RKO (cell line): ENCODE results near the gene CX3CL1.
"Not testable (repeated sequence)": the region's sequence is repeated elsewhere in the genome, so short reads cannot be mapped to it uniquely, and the experiment has no call there.

Experiments used
- DNase-seq: peaks from one replicate; pipeline ENCODE4 v3.0.0-alpha.2; 2016; ENCODE audit warnings: low spot score

The CX3CL1 gene

GRCh38 chr16:57372372-57373116 is at the start of gene CX3CL1:
Gene CX3CL1 (plus strand): TSS chr16:57372490. CDS start chr16:57372569, 79 bp downstream.
- DNase-seq, result no peak

GRCh38 chr16:57324749-57325148 is 47.5 kb upstream of the CX3CL1 start:
- no peak for DNase-seq

GRCh38 chr16:57325458-57325857 is 46.8 kb upstream of the CX3CL1 start:
- no peak for DNase-seq

GRCh38 chr16:57329718-57330327 is 42.5 kb upstream of the CX3CL1 start:
- DNase-seq, result no peak

- DNase-seq, result no peak
Observed at GRCh38 chr16:57331355-57331754, 40.9 kb upstream of the CX3CL1 start.

- no peak for DNase-seq
Observed at GRCh38 chr16:57333402-57333801, 38.9 kb upstream of the CX3CL1 start.

- no peak for DNase-seq
Observed at GRCh38 chr16:57335366-57335765, 36.9 kb upstream of the CX3CL1 start.

GRCh38 chr16:57341062-57341440 is 31.2 kb upstream of the CX3CL1 start:
- no peak for DNase-seq

- no peak for DNase-seq
Observed at GRCh38 chr16:57341441-57342303, 30.6 kb upstream of the CX3CL1 start.

GRCh38 chr16:57342606-57343005 is 29.7 kb upstream of the CX3CL1 start:
- DNase-seq, result not testable (repeated sequence)

- DNase-seq, result no peak
Observed at GRCh38 chr16:57343221-57343620, 29.1 kb upstream of the CX3CL1 start.

- not testable (repeated sequence) for DNase-seq
Observed at GRCh38 chr16:57344094-57344493, 28.2 kb upstream of the CX3CL1 start.

GRCh38 chr16:57345021-57345420 is 27.3 kb upstream of the CX3CL1 start:
- no peak for DNase-seq

- DNase-seq, result no peak
Observed at GRCh38 chr16:57345666-57346204, 26.6 kb upstream of the CX3CL1 start.

GRCh38 chr16:57347858-57348257 is 24.4 kb upstream of the CX3CL1 start:
- DNase-seq, result no peak

GRCh38 chr16:57348327-57348726 is 24.0 kb upstream of the CX3CL1 start:
- no peak for DNase-seq

GRCh38 chr16:57349212-57350031 is 22.9 kb upstream of the CX3CL1 start:
- DNase-seq, result no peak

GRCh38 chr16:57352636-57353047 is 19.6 kb upstream of the CX3CL1 start:
- DNase-seq, result no peak

GRCh38 chr16:57354311-57354710 is 18.0 kb upstream of the CX3CL1 start:
- DNase-seq, result no peak

GRCh38 chr16:57355898-57356414 is 16.3 kb upstream of the CX3CL1 start:
- DNase-seq, result no peak

- DNase-seq, result no peak
Observed at GRCh38 chr16:57356547-57356946, 15.7 kb upstream of the CX3CL1 start.
